Islet precursor cell (in vitro differentiated cells): ENCODE data around the gene NAGLU.

Experiments used
- DNase-seq: peaks from one replicate; pipeline ENCODE4 v3.0.0-alpha.2; 2018

The NAGLU gene

DNA sequence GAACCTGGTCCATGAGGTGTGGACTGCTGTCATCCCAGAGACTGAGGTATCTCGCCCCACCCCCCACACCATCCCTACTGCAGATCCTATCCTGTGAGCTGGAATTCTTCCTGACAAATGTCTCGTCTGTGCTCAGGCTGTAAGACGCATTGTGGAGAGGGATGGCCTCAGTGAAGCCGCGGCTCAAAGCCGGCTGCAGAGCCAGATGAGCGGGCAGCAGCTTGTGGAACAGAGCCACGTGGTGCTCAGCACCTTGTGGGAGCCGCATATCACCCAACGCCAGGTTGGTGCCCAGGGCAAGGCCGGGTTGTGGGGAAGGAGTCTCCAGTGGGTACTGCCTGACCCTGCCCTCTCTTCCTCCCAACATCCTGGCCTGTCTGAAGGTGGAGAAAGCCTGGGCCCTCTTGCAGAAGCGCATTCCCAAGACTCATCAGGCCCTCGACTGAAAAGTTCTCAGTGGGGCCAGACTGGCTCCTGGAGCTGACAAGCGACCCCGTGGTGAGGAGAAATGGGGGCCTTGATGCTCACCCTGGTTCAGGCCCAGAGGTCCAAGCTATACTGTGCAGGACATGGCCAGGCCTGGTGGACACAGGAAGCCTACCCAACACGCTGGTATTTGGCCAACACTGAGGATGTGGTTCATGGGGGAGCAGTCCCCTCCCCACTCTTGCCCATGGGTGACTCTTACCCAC lies 29.6 kb downstream of the NAGLU start:
- no peak for DNase-seq

DNA sequence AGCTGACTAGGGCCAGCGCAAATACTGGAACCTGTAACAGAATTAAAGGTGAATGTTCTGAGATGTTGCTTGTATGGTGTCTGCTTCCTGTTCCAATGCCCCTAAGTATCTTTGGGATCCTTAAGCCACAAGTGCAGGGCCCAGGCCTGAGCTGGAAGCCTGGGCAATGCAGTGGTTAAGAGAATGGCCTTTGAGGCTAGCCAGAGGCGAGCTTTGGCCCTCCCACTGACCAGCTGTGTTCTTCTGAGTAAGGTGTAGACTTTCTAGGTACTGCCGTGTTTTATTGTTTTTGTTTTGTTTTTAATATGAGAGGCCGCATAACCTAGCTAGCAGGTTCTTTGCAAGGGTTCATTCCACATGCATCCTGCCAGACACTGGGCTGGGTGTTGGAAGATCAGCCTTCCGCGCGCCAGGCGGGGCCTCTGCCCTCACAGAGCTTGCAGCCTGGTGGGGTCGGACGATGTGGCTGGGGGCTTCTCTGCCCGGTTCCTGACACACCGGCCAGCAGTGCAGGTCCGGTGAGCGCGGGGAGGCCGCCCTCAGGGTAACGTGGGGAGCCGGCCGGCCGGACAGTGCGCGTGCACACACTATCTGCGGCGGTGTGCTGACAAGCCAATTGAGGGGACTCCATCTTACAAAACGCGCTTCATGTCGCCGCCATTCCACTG lies 30.3 kb downstream of the NAGLU start:
- DNase-seq, result no peak

DNA sequence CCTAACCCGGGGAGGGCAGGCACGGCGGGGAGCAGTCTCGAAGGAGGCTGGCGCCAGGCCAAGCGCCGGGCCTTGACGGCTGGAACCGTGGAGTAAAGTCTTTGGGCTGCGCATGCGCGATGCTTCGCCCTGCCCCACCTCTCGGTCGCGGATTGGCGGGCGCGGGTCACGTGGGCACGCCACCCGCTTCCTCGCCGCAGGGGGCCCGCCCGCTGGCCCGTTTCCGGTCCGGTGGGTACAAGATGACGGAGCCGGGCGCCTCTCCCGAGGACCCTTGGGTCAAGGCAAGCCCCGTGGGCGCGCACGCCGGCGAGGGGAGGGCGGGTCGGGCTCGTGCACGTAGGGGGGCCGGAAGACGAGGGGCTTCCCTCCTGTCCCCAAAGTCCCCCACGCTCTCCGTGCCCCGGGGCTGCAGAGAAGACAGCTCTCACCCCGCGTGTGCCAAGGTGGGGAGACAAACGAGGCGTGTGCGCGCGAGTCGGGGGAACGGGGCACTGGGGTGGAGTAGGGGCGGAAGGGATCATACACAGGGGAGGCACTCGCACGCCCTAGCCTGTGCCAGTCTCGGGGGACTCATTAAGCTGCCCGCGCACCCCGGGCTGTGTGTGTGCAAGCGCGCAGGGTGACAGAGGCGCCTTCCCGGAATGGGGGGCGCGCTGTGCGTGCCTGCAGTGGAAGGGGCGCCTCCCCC lies 31.0 kb downstream of the NAGLU start, which contains the start of gene MLX:
MLX (plus strand) TSS at position 218 of the 691 bp plus-strand sequence; CDS start at position 243, 25 bp downstream.
- peak; percentile 95 for DNase-seq

DNA sequence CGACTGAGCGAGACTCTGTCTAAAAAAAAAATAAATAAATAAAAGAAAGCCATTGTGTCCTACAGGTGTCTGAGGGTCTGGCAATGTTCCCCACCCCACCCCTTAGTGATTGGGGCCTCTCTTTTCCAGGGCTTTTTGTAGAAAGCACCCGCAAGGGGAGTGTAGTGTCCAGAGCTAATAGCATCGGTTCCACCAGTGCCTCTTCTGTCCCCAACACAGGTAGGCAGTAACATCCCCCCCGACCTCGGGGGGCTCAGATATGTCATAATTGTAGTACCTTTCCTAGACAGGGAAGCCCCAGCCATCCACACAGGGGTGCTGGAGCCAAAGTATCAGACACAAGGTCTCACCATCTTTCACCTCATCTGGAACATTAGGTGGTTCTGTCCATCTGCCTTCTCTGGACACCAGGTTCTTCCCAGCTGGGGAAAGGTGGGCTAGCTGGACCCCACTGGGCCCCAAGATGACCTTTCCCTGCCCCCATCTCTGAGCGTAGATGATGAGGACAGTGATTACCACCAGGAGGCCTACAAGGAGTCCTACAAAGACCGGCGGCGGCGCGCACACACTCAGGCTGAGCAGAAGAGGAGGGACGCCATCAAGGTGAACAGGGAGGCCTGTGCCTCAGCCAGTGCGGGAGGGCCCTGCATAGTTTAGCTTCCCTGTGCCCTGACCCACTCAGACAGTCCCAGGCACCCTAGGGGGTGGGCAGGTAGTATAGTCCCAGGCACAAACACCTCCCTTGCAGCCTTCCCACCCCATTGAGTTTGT lies 32.5 kb downstream of the NAGLU start:
- DNase-seq, result peak; percentile 50

DNA sequence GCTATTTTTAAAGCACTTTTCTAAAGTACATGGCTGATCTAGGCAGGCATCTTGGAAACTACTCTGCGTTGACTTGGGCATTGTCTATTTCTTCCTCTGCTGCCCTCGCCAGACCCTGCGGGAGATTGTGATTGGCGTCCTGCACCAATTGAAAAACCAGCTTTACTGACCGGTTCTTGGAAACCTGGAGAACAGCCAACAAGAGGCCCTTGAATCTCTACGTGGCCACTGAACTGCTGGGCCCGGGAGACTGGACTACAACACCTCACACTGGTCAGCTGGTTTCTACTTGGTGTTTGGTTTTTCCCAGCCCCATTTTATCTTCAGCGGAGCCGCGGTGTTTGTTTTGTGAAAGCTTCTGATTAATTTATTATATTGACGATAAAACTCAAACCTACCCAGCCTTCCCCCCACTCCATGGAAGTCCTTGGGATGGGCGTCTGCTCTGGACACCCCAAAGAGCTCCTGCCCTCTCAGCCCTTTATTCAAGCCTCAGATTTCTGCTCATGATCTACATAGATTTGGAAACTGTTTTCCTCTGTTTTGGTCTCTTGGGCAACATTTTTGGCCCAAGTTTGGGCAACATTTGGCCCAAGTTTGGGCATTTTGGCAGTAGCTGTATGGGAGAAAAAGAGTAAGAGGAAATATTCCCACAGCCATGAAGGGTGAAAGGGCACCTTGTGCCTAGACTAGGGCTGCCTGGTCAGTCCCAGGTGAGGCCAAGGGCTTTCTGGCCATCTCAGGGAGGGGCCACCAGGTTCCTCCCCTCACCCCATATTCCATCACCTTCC lies 35.6 kb downstream of the NAGLU start:
- no peak for DNase-seq

DNA sequence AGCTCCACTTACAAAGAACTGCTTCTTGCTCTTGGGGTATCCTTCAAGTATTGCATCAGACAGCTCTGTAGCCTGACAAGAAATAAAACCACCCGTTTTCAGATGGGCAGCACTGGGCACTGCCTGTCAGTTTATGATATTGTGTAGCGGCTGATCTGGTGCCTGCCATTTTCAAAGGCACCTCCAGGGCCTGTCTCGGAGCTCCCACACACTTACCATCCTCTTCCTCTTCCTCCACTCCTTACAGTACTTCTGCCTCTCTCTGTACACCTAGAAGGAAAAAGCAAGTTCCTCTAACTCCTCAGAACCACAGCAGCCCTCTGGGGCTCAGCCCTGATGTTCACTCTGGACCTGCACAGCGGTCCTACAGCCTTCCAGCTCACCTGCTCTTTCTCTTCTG lies 37.1 kb downstream of the NAGLU start:
- DNase-seq, result no peak

DNA sequence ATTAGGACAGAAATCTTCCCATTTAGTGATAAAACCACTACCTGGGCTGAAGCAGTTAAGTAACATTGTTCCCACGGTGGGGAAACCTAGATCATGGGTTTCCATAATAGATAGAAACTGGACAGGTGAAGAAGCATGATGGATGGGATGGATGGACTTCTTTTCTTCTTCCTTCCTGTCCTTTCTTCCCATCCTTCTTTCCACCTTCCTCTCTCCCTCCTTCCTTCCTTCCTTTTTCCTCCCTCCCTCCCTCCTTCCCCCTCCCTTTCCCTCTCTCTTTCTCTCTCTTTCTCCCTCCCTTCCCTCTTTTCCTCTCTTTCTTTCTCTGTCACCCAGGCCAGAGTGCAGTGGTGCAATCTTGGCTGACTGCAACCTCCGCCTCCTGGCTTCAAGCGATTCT lies 38.4 kb downstream of the NAGLU start:
- DNase-seq, result no peak

DNA sequence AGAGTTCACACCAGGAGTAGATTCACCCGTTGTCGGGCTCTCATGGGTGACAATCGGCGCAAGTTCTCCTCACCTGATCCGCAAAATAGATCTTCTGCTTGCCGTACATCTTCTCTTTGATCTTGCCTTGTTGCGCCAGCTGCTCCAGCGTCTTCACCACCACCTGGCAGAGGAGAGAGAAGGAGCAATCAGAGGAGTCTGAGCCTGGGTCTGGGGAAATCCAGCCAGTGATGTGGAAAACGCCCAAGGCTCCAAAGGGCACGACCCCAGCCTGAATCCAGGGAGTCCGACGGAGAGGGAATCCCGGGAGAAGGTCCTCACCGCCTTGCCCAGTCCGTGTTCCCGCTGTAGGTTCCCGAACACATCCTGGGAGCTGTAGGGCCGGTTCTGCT lies 41.1 kb downstream of the NAGLU start:
- no peak for DNase-seq

DNA sequence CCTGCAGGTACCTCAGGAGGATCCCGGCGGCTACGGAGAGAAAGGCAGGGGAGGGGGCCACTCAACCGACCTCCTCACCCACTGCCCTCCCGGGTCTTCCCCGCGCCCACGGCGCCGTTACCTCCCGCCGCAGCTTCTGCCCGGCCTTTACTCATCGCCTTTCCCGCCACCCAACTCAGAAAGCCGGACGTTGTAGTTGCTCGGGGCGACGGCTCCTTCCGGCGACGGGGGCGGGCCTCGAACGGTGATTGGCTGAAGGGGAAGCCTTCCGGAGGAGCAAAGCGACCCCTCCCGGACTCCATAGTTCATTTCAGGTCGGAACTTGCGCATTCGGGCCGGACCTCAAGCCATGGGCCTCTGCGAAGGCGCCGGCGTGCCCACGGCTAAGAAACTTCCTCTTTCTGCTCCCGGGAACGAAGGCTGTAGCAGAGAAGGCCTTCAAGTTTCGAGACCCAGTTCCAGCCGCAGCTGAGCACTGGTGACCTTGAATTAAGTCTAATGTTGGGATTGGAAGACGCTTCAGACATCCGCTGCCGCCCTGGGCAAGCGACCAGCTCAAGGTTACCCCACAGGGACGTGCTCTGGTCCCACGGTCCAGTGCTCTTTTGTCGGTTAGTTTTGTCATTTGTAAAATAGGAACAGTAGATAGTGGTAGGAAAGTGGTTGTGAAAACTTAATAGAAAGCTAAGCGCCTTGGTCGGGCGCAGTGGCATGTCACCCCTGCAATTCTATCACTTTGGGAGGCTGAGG lies 41.7 kb downstream of the NAGLU start, which contains the start of gene PSMC3IP:
PSMC3IP (minus strand) TSS at position 198 of the 750 bp plus-strand sequence; CDS start at position 155, 43 bp downstream.
- DNase-seq, result peak; percentile 99

DNA sequence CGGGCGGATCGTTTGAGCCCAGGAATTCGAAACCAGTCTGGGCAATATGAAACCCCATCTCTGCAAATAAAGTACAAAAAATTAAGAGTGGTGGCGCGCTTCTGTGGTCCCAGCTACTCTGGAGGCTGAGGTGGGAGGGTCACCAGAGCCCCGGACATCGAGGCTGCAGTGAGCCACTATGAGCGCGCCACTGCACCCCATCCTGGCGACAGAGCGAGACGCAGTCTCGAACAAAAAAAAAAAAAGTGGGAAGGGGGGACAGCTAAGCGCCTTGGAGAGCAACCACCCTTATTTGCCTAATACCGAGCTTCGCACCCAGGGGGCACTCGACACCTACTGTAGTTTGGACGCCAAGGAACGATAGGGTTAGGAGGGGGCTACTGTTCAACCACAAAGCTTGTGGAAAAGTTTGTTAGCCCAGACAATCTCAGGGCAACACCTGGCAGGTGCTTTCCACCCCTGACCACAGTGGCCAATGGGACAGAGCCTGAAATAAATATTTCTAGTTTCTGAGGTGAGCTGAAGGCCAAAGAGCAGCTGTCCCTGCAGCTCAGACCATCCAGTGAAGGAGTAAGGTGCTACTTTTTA lies 42.3 kb downstream of the NAGLU start:
- DNase-seq, result peak; percentile 93

DNA sequence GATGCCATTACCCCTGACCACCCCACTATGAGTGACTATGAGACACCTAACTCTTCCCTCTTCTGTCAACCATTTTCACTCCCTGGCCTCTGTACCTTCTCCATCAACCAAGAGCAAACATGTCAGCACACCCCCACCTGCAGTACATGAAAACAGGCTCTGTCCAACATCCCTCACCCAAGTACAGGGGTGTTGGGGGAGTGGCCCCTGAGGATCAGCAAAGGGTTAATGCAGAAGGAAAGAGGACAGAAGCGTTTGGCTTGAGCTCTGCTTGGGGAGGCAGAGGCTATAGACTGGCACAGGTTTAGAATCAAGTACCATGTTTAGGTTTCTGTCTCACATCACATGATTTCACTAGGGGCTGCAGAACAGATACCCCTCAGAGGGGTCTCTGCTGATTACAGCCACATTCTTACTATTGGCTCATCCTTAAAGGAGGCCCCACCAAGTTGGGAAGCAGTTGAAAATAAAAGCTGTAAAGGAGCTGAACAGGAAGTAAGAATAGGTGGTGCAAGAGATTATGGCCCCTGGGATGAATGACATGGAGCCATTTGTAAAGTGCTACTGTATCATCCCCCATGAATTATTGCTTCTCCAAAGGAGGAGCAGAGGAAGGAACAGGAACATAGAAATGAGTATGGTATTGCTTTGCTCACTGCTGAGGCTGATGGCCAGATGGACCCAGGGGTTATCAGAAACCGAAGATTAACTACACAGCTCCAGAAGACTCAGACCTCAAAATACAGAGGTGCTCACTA lies 43.9 kb downstream of the NAGLU start:
- DNase-seq, result no peak

DNA sequence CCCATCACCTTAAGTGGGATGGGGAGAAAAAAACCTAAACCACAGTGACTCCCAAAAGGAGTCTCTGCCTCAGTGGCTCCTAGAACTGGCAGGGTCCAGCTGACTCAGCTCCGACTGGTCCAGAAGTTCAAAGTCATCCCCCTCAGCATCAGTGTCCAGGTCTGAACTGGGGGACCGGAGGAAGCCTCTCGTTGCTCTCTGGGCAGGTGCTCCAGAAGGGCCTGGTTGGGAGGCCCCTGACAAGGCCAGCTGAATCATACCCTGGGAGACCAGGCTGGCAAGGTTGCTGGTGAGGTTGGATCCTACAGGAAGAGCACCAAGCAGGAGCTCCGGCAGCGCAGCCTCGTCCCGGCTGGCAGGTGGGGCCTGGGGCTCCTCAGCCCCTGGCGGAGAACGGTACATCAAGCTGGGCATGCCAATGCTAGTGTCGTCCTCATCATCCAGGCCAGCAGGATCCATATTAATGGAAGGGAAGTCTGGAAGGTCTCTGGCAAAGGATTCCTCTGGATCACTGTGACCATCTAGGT lies 45.8 kb downstream of the NAGLU start:
- no peak for DNase-seq

DNA sequence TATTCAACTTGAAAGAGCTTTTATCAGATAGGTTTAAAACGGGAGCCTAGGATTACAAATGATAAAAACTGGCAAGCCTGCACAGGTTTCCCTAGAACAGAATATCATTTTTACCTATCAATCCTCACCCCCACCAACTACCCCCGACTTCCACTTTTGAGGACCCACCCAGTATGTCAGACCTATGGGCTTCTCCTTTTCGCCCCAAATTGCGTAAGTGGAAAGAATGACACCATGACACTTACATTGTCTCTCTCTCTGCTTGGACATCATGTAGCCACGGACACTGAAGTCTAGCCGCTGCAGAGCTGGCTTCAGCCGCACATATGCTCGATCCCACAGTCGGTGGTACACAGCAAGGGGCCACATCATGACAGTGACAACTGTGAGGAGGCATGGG lies 48.8 kb downstream of the NAGLU start:
- DNase-seq, result no peak

DNA sequence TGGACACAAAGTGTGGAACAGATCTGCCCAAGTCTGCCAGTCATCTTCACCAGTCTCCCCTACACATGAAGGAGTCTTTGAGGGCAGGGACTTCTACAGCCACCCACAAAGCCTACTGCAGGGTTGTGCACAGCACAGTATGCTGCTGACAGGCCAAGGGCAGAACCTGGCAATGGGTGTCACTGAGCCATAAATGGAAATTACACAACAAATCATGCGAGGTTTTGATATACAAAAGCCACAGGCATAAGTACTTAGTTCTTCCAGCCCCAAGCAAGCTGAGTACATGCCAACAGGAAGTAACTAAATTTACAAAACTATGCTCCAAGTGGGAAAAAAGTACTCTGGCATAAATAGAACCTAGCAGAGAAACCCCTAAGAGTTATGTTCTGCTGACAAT lies 49.3 kb downstream of the NAGLU start:
- no peak for DNase-seq

DNA sequence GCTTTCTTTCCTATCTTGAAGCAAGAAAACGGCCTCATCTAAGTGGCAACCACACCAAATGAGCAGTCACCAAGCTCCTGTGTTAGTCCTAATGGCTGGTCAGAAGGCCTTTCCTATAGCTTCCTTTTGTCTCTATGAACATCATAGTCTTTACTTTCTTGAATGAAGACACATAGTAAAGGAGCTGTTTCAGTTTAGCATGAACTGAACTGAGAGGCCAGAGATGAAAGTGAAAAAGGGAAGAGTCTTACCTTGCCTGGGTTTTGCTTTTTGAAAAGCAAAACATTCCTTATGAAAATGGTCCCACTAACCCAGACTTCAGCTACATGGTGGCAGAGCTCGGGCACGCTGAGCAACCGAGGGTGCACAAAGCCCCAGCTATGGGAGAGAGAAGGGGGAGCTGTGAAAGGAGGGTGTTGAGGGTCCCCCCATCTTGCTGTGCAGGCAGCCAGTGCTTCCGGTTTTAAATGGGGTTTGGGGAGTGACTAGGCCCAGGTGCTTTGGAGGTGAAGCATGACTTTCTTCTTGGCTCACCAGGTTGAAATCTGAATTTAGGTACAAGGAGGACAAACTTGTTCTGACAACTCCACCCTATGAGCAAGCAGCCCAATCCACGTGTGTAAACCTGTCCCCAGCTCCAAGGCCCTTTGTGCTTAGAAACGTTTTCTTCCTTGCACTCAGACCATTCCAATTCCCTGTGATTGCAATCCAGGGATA lies 50.6 kb downstream of the NAGLU start:
- DNase-seq, result no peak

DNA sequence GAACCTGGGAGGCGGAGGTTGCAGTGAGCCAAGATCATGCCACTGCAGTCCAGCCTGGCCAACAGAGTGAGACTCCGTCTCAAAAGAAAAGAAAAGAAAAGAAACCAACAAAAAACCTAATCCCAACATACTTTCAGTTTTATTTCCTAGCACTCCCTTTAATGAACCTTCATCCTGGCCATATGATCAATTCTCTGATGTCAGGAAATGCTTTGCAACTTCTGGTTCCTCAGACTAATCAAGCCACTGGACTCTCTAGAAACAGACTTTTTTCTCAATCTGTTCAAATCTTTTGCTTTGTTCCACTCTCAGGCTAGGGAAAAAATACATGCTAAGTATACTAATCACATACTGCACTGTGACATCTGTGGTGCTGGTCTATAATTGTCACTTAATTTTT lies 54.8 kb downstream of the NAGLU start:
- DNase-seq, result no peak

DNA sequence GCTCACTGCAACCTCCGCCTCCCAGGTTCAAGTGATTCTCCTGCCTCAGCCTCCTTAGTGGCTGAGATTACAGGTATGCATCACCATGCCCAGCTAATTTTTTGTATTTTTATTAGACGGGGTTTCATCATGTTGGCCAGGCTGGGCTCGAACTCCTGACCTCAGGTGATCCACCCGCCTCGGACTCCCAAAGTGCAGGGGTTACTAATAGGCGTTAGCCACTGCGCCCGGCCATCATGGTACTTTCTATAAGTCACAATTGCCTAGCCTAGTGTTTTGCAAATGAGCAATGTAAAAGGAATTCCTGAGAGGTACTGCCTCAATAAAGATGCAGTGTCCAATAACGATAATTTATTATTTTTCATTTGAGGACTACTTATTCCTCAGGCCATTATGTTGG lies 55.4 kb downstream of the NAGLU start:
- DNase-seq, result no peak
